AG04449 (cell line): ENCODE data around the gene TRPV3.
A peak's percentile ranks its signal among the peaks of the same experiment; 100 is the strongest.

Source experiments
- CTCF ChIA-PET: fragments of 350-600 bp; formaldehyde crosslinking; extraction: SDS; loops from one replicate; lab custom pipeline; 2021; ENCODE audit warnings: antibody characterized with exemption; lab: Yijun Ruan, JAX
- POLR2A ChIA-PET: fragments of 400-600, 350-600 bp; formaldehyde crosslinking; extraction: SDS; loops from one replicate; lab custom pipeline; 2020; ENCODE audit warnings: antibody characterized with exemption, inconsistent platforms; lab: Yijun Ruan, JAX
- DNase-seq: peaks from one replicate; pipeline ENCODE4 v3.0.0-alpha.2; 2010; ENCODE audit warnings: low read depth, low spot score
- H3K4me3 ChIP-seq: 2 replicates; pipeline ENCODE4 v1.5.1; 2011; ENCODE audit warnings: low read depth, mild to moderate bottlenecking, control low read depth, low read length
- TF ChIP-seq, protein P1 (sequence below): IDR thresholded peaks from one replicate; pipeline ENCODE4 v1.5.1; 2011; ENCODE audit warnings: mild to moderate bottlenecking, moderate library complexity, low read length, control low read depth, inconsistent platforms; ENCODE audit not compliant: insufficient read depth; ENCODE audit errors: missing control alignments

TRPV3 gene

GRCh38 chr17:3557768-3558583 is at the start of gene TRPV3:
TRPV3 (minus strand) TSS chr17:3557812; CDS start chr17:3554850, 2,962 bp downstream.
- ChIA-PET POLR2A (no interaction called here), CTCF (no interaction called here)
- H3K4me3 ChIP-seq, result no peak within 1 kb of the TSS
- no peak for DNase-seq
- TF ChIP-seq, protein P1, sequence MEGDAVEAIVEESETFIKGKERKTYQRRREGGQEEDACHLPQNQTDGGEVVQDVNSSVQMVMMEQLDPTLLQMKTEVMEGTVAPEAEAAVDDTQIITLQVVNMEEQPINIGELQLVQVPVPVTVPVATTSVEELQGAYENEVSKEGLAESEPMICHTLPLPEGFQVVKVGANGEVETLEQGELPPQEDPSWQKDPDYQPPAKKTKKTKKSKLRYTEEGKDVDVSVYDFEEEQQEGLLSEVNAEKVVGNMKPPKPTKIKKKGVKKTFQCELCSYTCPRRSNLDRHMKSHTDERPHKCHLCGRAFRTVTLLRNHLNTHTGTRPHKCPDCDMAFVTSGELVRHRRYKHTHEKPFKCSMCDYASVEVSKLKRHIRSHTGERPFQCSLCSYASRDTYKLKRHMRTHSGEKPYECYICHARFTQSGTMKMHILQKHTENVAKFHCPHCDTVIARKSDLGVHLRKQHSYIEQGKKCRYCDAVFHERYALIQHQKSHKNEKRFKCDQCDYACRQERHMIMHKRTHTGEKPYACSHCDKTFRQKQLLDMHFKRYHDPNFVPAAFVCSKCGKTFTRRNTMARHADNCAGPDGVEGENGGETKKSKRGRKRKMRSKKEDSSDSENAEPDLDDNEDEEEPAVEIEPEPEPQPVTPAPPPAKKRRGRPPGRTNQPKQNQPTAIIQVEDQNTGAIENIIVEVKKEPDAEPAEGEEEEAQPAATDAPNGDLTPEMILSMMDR, result no peak

DNA sequence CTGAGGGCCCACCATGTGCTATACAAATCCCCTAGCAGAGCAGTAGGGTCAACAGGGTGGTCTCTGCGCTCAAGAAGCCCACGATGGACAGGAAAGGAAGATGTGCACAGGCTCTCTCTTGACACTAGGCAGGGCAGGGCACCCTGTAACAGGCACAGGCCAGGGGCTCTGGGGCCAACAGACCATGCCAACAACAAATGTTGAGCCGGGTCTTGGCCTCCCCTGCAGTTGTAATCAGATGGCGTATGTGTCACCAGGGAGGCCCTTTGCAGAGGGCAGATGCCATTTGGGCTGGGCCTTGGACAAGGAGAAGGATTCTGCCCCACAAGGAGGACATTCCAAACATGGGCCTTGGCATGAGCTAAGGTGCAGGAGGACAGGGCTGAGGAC is 46.3 kb upstream of the TRPV3 start:
- POLR2A ChIA-PET, result interaction anchor here (1.2 kb wide), 1 partner anchor 32 kb away, joined by 4 read pairs; the partner anchor contains the start of genes CTNS and SHPK
- H3K4me3 ChIP-seq, result no peak overlapping the region
- no peak for DNase-seq
- TF ChIP-seq, protein P1, result no peak
- CTCF ChIA-PET, result interaction anchor here (1.4 to 2.7 kb wide), 2 partner anchors 15 to 44 kb away, joined by 4 to 13 read pairs; no protein-coding TSS in a partner anchor

- TF ChIP-seq, protein P1, result no peak
- H3K4me3 ChIP-seq, result no peak overlapping the region
- ChIA-PET POLR2A (interaction anchor here (1.2 kb wide), 1 partner anchor 33 kb away, joined by 4 read pairs; the partner anchor contains the start of genes CTNS and SHPK), CTCF (interaction anchor here (1.3 to 2.7 kb wide), 4 partner anchors 11 to 45 kb away, joined by 3 to 13 read pairs (median 5); no protein-coding TSS in a partner anchor)
- peak; percentile 24 for DNase-seq
Measured at GRCh38 chr17:3603119-3603869, 45.7 kb upstream of the TRPV3 start.

DNA sequence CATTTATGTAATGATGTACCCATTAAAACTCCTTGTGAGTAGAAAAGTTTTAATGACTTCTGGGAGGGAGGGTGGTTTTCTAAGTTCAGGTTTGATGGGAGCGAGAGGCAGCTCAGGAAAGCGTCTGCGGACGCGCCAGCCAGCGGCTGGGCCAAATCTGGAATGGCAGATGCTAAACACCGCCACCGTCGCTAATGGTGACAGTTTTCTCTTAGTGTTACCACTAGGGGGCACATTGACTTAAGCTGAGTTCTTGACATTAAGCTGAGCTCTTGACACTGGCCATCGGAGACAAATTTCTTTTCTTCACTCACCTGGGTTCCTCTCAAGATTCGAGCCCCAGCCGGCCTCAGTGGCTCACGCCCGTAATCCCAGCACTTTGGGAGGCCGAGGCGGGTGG is 44.9 kb upstream of the TRPV3 start:
- DNase-seq, result no peak
- CTCF ChIA-PET, result interaction anchor here (1.3 to 2.7 kb wide), 4 partner anchors 11 to 46 kb away, joined by 3 to 13 read pairs (median 5); no protein-coding TSS in a partner anchor
- POLR2A ChIA-PET, result no interaction called here
- no peak overlapping the region for H3K4me3 ChIP-seq
- TF ChIP-seq, protein P1, result no peak

DNA sequence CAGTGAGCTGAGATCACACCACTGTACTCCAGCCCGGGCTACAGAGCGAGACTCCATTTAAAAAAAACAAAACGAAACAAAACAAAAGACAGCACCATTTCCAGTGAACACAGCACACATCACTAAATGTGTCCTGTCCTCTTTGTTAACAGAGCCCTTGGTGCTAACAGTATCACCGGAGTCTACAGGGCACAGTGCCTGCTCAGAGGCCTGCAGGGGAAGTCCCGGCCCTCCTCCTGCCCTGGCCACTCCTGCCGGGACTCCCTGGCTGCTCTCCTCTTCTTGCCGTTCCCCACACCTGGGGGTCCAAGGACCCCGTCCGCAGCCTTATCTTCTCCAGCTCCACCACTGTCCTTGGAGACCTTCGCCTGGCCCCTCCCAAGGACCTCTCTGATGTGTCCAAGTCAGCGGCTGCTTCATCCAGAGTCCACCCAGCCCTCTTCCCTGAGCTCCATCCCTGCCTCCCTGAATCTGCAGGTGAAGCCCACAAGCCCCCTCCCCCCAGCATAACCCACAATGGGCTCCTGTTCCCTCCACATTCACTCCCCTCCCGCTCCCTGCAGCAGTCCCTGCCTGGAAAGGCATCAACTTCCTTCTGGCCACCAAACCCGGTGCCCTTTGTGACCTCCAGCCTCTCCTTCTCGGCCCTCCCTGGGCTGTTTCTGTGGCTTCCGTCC is 43.1 kb upstream of the TRPV3 start:
- ChIA-PET POLR2A (no interaction called here), CTCF (interaction anchor here (1.4 kb wide), 1 partner anchor 13 kb away, joined by 3 read pairs; no protein-coding TSS in a partner anchor)
- DNase-seq, result no peak
- TF ChIP-seq, protein P1, result no peak
- H3K4me3 ChIP-seq, result no peak overlapping the region
